Jurkat, Clone E6-1 (cell line): ENCODE data around the gene NSD1.
"Not testable (repeated sequence)": the region's sequence is repeated elsewhere in the genome, so short reads cannot be mapped to it uniquely, and the experiment has no call there.

Source experiments
- DNase-seq: peaks from one replicate; pipeline ENCODE4 v3.0.0-alpha.2; 2011; ENCODE audit warnings: low read depth, low spot score
- H3K4me3 ChIP-seq: 2 replicates; pipeline ENCODE4 v1.5.1; 2011; ENCODE audit warnings: mild to moderate bottlenecking, low read length, control low read depth, moderate library complexity

NSD1 gene

DNA sequence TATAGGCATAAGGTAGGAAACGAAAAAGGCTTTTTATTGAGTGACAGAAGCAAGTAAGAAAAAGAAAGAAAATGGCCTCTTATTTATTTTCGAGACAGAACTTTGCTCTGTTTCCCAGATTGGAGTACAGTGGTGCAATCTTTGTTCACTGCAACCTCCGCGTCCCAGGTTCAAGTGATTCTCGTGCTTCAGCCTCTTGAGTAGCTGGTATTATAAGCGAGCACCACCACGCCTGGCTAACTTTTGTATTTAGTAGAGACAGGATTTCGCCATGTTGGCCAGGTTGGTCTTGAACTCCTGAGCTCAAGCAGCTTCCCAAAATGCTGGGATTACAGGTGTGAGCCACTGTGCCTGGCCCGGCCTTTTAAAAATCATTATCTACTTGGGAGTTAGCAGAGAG, 70.7 kb downstream of the NSD1 start:
- no peak for DNase-seq

DNA sequence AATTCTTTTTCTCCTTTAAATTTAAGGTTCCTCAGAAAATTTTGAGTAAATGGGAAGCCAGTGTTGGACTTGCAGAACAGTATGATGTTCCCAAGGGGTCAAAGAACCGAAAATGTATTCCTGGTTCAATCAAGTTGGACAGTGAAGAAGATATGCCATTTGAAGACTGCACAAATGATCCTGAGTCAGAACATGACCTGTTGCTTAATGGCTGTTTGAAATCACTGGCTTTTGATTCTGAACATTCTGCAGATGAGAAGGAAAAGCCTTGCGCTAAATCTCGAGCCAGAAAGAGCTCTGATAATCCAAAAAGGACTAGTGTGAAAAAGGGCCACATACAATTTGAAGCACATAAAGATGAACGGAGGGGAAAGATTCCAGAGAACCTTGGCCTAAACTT, 76.0 kb downstream of the NSD1 start:
- DNase-seq, result no peak
- no peak overlapping the region for H3K4me3 ChIP-seq

More for the DNA sequence above, 70.7 kb downstream of the NSD1 start:
- no peak overlapping the region for H3K4me3 ChIP-seq

DNA sequence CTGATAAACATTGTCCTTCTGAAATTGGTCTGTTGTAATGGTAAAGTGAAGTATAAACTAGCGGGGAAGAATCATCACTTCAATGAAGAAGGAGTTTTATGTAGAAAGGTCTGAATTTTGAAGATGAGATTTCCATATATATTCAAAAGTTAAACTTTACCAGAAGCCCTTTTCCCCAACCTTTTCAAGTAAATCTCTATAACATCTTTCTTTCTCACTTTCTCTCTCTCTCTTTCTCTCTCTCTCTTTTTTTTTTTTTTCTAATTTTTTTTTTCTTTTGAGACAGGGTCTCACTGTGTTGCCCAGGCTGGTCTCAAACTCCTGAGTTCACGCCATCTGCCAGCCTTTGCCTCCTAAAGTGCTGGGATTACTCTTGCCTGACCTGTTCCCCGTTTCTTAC, 78.7 kb downstream of the NSD1 start:
- no peak for DNase-seq

DNA sequence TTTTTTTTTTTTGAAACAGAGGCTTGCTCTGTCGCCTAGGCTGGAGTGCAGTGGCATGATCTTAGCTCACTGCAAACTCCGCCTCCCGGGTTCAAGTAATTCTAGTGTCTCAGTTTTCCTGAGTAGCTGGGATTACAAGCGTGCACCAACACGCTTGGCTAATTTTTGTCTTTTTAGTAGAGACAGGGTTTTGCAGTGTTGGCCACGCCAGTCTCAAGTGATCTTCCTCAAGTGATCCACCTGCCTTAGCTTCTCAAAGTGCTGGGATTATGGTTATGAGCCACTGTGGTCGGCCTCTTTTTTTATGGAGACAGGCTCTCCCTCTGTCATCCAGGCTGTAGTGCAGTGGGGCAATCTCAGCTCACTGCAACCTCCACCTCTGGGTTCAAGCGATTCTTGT, 87.0 kb downstream of the NSD1 start:
- no peak overlapping the region for H3K4me3 ChIP-seq
- DNase-seq, result no peak

More for the DNA sequence above, 78.7 kb downstream of the NSD1 start:
- no peak overlapping the region for H3K4me3 ChIP-seq

DNA sequence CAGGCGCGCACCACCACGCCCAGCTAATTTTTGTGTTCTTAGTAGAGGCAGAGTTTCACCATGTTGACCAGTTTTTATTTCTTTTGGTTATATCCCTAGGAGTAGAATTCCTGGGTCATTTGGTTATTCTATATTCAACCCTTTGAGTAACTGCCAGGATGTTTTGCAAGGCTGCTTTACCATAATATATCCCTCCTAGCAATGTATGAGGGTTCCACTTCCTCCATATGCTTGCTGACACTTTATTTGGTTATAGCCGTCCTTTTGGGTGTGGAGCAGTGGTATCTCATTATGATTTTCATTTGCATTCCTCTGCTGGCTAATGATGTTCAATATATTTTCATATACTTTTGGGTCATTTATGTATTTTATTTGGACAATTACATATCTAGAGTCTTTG, 88.7 kb downstream of the NSD1 start:
- H3K4me3 ChIP-seq, result no peak overlapping the region
- DNase-seq, result no peak

DNA sequence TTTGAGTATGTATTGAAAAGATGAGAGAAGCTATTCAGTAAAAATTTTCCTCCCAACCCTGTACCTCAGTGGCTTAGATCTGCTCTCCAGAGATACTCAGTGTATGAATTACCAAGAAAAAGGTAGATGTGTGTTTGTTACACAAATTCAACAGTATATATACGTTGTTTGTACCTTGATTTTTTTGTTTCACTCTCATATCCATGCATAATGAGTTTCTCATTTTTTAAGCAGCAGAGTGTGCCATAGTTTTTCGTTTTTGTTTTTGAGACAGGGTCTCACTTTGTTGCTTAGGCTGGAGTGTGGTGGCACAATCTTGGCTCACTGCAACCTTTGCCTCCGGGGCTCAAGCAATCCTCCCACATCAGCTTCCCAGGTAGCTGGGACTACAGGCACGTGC, 92.2 kb downstream of the NSD1 start:
- no peak for DNase-seq
- H3K4me3 ChIP-seq, result no peak overlapping the region

DNA sequence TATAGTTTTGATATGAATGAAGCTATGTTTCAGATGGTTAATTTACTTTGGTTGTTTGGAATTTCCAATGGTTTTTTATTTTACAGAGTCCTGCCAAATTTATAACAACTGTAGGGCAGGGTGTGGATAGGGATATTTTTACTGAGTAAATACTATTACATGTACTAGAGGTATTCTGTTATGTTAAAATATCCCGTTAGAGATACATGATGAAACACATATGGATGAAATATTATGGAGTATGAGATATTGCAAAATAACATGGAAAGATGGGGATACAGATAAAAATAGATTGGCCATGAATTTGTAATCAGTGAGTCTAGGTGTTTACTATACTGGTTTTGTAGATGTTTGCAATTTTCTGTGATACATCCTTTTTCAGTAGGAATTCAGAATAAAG, 93.3 kb downstream of the NSD1 start:
- no peak overlapping the region for H3K4me3 ChIP-seq
- no peak for DNase-seq

DNA sequence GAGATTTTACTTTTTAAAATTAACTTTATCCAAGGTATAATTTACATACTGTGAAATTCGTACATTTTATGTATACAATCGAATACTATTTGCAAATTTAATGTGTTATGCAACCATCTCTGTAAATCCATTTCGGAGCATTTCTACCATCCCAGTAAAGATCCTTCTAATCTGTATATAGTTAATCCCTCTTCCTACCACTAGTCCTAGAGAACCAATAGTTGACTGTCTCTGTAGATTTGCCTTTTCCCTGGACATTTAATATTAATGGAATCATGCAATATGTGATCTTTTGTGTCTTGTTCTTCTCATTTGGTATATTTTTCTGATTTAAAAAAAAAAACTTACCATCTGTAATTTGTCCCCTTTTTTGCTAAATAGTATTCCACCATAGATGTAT, 95.2 kb downstream of the NSD1 start:
- H3K4me3 ChIP-seq, result no peak overlapping the region
- DNase-seq, result no peak

DNA sequence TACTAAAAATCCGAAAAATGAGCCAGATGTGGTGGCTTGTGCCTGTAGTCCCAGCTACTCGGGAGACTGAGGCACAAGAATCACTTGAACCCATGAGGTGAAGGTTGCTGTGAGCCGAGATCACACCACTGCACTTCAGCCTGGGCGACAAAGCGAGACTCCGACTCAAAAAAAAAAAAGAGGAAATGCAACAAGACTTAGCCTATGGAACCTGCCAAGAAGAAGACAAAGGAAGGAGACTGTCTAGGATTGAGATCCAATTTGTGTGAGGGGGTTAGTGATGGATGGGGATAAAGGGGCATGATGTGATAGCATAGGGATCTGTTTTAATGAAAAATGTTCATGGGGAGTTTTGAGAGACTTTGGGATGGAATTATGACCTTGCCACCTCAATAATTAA, 97.1 kb downstream of the NSD1 start:
- no peak for DNase-seq

DNA sequence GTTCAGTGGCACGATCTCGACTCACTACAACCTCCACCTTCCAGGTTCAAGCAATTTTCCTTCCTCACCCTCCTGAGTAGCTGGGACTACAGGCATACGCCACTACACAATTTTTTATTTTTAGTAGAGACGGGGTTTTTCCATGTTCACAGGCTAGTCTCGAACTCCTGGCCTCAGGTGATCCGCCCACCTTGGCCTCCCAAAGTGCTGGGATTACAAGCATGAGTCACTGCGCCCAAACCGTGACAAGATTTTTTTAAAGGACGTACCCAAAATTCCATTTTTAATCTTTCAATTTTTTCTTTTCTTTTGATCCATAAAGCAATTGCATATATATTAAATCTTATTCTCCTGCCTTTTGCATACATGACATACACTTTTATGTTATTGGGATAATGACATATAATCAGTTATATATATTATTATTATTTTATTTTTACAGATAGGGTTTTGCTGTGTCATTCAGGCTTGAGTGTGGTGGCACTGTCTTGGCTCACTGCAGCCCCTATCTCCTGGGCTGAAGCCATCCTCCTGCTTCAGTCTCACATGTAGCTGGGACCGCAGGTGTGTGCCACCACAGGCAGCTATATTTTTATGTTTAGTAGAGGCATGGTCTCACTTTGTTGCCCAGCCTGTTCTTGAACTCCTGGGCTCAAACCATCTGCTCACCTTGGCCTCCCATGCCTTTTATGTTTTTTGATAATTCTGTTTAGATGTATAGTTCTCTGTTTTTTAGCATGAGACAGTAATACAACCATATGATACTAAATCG, 98.1 kb downstream of the NSD1 start:
- no peak for DNase-seq
- H3K4me3 ChIP-seq, result no peak overlapping the region

More for the DNA sequence above, 97.1 kb downstream of the NSD1 start:
- H3K4me3 ChIP-seq, result no peak overlapping the region

DNA sequence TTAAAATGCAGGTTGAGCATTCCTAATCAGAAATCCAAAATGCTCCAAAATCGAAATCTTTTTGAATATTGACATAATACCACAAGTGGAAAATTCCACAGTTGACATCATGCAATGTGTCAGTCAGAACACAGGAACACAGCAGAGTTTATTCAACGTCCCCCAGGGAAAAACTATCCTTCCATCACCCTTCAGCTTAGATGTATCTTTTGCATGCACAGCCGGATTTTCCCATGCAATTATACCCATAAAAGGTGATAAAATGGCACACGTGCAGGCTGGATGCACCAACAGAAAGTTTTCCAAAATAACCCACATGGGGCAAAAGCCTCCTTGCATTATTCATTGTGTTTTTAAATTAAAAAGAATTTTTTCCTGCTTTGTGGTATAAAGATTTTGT, 98.8 kb downstream of the NSD1 start:
- H3K4me3 ChIP-seq, result no peak overlapping the region
- no peak for DNase-seq

DNA sequence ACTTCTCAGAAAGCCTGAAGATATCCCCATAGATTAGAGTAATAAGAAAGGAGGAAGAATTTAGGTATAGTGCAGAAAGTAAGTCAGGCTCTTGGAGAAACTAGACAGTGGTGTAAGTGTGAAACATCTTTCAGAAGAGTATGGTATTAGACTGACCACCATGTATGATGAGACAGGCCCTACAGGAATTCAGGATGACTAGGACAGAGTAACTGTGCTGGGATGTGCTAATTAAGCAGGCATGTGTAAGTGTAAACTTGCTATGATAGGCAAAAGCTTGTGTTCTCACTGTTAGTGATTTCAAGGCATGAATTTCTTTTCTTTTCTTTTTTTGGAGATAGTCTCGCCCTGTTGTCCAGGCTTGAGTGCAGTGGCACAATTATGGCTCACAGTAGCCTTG, 99.2 kb downstream of the NSD1 start:
- no peak for DNase-seq
- no peak overlapping the region for H3K4me3 ChIP-seq

DNA sequence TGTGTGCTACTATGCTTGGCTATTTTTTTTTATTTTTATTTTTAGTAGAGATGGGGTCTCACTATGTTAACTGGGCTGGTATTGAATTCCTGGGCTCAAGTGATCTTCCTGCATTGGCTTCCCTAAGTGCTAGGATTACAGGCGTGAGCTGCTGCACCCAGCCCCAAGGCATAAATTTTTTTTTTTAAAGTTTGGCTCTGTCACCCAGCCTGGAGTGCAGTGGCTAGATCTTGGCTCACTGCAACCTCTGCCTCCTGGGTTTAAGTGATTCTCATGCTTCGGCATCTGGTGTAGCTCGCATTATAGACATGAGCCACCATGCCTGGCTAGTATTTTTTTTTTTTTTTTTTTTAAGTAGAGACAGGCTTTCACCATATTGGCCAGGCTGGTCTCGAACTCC, 99.6 kb downstream of the NSD1 start:
- H3K4me3 ChIP-seq, result no peak overlapping the region

DNA sequence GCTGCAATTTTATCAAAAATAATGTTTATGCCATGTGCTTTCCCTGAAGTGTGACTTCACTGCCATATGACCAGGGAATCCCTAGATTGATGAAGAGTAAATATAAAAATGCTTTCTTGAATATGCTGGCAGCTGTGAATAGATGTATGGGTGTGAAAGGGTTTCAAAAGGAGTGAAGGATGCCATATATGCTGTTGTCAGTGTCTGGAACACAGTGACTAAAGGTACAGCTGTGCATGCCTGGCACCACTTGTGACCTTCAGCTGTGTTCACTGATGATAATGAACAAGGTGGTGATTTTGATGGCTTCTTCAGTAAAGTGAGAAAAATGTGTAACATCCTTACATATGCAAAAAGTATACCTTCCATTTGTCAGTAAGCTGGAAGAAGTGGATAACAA, 100.2 kb downstream of the NSD1 start:
- no peak overlapping the region for H3K4me3 ChIP-seq
- no peak for DNase-seq

More for the DNA sequence above, 99.6 kb downstream of the NSD1 start:
- DNase-seq, result no peak

DNA sequence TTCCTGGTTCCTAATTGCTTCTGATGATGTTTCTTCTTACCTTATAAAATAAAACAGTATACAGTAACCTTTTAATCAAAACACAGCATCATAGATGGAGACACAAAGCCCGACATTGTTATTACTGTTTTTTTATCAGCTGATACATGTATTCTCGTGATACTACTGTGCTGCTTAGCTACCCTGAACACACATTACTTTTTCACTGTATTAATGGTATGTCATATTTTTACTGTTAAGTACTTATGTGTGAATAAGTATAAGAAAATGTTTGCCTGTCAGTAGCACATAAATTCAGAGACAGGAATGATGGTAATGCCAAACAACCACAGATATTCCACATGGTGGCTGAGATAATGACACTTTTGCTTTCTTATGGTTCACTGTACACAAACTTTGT, 101.3 kb downstream of the NSD1 start:
- no peak overlapping the region for H3K4me3 ChIP-seq
- DNase-seq, result no peak

DNA sequence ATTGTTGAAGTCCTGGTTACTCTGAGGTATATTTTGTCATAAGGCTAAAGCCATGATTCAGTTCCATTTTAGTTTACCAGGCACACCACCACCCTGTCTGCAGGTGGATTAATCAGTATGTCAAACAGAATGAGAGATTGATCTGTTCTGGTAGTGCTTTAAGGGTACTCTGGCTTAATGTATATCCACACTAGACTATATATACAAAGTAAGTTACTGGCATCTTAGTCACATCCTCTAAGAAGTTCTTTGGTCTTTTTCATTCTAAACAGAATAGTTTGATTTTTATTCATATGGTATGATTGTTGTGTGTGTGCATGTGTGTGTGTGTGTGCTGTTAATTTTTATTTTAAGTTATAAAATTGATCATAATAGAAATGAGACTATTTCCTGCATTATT, 108.2 kb downstream of the NSD1 start:
- H3K4me3 ChIP-seq, result no peak overlapping the region
- no peak for DNase-seq

DNA sequence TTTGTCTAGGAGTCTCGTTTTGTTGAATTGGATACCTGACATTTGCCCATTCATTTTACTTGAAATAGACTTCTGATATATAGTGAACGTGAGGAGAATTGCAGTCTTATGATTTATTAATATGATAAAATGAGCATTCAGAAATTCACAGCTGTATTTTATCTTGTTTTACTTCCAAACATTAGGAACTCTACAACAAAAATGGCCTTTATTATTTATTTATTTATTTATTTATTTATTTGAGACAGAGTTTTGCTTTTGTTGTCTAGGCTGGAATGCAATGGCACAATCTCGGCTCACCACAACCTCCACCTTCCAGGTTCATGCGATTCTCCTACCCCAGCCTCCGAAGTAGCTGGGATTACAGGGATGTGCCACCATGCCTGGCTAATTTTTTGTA, 108.7 kb downstream of the NSD1 start:
- DNase-seq, result no peak

DNA sequence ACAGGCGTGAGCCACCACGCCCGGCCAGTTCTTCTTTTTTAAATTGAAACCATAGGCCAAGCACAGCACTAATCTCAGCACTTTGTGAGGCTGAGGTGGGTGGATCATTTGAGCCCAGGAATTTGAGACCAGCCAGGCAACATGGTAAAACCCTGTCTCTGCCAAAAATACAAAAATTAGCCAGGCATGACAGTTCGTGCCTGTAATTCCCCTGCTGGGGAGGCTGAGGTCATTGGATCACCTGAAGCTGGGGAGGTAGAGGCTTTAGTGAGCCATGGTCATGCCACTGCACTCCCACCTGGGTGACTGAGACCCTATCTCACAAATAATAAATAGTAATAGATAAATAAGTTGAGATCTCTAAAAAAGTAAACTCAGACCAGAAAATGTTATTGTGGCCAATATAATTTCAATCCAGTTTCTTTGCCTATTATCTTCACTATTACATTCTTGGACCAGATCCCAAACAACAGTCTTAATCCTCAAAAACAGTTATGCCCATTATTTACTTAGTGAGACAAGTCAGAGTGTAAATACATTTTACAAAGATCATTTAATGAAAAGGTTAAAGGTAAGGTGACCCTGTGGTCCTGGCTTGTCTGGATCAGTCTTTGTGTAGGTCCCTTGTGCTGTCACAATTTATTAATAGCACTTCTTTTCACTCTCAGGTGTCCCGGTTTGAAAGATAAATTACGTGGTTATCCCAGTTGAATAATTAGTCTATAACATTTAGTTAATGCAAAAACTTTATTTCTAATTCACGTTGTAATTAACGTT, 116.4 kb downstream of the NSD1 start:
- H3K4me3 ChIP-seq, result no peak overlapping the region
- DNase-seq, result no peak

More for the DNA sequence above, 108.7 kb downstream of the NSD1 start:
- H3K4me3 ChIP-seq, result no peak overlapping the region

DNA sequence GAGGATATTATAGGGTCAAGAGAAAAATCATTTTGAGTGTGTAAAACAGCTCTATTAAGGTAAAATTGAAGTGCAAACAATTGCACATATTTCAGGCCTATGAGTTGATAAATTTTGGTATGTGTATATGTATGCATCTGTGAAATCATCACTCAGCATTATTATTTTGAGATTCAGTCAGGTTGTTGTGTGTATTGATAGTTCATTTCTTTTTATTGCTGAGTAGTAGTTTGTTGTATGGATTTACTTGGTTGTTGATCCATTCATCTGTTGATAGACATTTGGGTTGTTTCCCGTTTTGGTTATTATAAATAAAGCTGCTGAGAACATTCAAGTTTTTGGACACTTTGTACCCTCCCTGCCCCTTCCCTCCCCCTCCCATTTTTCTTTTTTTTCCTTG, 119.7 kb downstream of the NSD1 start:
- H3K4me3 ChIP-seq, result no peak overlapping the region
- no peak for DNase-seq

DNA sequence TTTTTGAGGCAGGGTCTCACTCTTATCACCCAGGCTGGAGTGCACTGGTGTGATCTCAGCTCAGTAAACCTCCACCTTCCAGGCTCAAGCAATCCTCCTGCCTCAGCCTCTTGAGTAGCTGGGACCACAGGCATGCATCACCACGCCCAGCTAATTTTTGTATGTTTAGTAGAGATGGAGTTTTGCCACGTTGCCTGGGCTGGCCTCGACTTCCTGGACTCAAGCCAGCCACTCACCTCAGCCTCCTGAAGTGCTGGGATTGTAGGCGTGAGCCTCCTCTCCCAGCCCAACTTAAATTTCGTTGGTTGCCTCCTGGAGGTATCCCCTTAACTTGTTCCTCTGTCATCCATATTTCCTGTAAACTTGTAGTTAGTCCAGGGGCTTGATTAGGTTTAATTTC, 122.7 kb downstream of the NSD1 start:
- no peak for DNase-seq
- H3K4me3 ChIP-seq, result no peak overlapping the region

DNA sequence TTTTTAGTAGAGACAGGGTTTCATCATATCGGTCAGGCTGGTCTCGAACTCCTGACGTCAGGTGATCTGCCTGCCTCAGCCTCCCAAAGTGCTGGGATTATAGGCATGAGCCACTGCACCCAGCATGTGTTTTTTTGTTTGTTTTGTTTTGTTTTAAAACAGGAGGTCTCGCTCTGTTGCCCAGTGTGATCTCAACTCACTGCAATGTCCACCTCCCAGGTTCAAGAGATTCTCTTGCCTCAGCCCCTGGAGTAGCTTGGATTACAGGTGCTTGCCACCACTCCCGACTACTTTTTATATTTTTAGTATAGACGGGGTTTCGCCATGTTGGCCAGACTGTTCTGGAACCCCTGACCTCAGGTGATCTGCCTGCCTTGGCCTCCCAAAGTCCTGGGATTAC, 125.1 kb downstream of the NSD1 start:
- H3K4me3 ChIP-seq, DNase-seq: not testable (repeated sequence)
